ENCODE measurements around the gene HEMGN. TPM values are rescaled to one million over a fixed set of nuclear protein-coding genes. Genes with fewer than 3 reads are reported as not detected.

HEMGN gene
- total and polyA plus RNA-seq, 2 experiments from 2014 or later = not detected

DNA sequence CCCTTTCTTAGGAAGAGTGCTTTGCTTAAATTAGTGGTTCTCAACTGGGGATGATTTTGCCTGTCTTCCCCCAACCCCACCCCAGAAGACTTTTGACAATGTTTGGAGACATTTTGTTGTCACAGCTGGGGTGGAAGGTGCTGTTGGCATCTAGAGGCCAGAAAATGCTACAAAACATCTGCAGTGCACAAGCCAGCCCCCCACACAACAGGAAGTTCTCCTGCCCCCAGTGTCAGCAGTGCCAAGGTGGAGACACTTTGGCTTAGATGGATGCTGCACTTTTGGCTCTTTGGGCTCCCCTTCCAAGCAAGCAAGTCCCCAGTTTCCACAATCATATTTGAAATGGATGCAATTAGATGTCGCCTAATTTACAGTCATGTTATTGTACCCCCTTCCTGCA lies 2.7 kb downstream of the HEMGN start (continued):
- TF ChIP-seq, protein P1, sequence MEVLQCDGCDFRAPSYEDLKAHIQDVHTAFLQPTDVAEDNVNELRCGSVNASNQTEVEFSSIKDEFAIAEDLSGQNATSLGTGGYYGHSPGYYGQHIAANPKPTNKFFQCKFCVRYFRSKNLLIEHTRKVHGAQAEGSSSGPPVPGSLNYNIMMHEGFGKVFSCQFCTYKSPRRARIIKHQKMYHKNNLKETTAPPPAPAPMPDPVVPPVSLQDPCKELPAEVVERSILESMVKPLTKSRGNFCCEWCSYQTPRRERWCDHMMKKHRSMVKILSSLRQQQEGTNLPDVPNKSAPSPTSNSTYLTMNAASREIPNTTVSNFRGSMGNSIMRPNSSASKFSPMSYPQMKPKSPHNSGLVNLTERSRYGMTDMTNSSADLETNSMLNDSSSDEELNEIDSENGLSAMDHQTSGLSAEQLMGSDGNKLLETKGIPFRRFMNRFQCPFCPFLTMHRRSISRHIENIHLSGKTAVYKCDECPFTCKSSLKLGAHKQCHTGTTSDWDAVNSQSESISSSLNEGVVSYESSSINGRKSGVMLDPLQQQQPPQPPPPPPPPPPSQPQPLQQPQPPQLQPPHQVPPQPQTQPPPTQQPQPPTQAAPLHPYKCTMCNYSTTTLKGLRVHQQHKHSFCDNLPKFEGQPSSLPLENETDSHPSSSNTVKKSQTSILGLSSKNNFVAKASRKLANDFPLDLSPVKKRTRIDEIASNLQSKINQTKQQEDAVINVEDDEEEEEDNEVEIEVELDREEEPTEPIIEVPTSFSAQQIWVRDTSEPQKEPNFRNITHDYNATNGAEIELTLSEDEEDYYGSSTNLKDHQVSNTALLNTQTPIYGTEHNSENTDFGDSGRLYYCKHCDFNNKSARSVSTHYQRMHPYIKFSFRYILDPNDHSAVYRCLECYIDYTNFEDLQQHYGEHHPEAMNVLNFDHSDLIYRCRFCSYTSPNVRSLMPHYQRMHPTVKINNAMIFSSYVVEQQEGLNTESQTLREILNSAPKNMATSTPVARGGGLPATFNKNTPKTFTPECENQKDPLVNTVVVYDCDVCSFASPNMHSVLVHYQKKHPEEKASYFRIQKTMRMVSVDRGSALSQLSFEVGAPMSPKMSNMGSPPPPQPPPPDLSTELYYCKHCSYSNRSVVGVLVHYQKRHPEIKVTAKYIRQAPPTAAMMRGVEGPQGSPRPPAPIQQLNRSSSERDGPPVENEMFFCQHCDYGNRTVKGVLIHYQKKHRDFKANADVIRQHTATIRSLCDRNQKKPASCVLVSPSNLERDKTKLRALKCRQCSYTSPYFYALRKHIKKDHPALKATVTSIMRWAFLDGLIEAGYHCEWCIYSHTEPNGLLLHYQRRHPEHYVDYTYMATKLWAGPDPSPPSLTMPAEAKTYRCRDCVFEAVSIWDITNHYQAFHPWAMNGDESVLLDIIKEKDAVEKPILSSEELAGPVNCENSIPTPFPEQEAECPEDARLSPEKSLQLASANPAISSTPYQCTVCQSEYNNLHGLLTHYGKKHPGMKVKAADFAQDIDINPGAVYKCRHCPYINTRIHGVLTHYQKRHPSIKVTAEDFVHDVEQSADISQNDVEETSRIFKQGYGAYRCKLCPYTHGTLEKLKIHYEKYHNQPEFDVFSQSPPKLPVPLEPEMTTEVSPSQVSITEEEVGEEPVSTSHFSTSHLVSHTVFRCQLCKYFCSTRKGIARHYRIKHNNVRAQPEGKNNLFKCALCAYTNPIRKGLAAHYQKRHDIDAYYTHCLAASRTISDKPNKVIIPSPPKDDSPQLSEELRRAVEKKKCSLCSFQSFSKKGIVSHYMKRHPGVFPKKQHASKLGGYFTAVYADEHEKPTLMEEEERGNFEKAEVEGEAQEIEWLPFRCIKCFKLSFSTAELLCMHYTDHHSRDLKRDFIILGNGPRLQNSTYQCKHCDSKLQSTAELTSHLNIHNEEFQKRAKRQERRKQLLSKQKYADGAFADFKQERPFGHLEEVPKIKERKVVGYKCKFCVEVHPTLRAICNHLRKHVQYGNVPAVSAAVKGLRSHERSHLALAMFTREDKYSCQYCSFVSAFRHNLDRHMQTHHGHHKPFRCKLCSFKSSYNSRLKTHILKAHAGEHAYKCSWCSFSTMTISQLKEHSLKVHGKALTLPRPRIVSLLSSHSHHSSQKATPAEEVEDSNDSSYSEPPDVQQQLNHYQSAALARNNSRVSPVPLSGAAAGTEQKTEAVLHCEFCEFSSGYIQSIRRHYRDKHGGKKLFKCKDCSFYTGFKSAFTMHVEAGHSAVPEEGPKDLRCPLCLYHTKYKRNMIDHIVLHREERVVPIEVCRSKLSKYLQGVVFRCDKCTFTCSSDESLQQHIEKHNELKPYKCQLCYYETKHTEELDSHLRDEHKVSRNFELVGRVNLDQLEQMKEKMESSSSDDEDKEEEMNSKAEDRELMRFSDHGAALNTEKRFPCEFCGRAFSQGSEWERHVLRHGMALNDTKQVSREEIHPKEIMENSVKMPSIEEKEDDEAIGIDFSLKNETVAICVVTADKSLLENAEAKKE (CRISPR knock-in tag; IDR thresholded peaks at IDR 0.05) = no peak
- TF ChIP-seq STAT1 (IDR thresholded peaks at IDR 0.05; ENCODE audit: unreplicated experiment) (no peak), CREB1 (CRISPR knock-in tag; IDR thresholded peaks at IDR 0.05; ENCODE audit: low read depth) (no peak)

DNA sequence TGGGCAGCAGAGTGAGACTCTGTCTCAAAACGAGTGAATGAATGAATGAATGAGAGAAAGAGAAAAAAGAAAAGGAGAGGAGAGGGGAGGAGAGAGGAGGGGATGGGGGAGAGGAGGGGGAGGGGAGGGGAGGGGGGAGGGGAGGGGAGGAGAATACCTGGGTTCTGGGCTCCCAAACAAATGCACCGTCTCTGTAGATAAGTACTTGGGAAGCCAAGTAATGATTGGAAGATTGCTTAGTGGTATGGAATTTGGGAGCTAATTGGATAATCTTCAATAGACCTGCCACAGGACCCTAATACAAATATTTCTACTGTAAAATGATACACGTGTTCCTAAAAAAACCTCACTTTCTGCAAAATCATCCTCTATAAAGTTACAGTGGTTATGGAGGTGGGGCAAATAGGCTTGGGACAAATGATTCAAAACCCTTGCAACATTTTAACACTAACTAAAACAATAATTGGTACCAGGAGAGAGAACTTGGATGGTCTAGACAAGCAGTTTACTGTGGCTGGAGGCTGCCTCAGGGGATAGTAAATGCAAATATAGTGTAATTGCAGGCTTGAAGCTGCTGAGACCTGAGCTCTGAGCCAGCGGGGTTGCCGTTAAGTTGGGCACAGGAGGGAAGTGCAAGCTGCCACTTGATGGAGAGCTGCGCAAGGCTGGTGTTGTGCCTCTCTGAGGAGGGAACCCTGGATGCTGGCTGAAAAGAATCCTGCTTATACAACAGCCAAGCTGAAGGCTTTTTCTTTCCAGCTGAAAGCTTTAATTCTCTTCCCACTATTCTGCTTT lies 3.5 kb downstream of the HEMGN start:
- Histone ChIP-seq H3K4me2 (no peak overlapping the region), H4K20me1 (replicated peaks; ENCODE audit: insufficient read depth) (no peaks in the 10 kb centered on the region), H3K4me1 (ENCODE audit: insufficient read depth) (no peaks in the 10 kb centered on the region), H3K9me2 (ENCODE audit: insufficient read depth) (no peaks in the 10 kb centered on the region), H3F3A (replicated peaks; ENCODE audit: low read depth) (no peaks in the 10 kb centered on the region), H2AFZ (peak overlapping the region; percentile 33; the same call in 1 of the 2 replicates), H3K27me3 (ENCODE audit: insufficient read depth) (peaks cover 59% of the 10 kb centered on the region), H3K79me2 (replicated peaks; ENCODE audit: insufficient read depth) (no peaks in the 10 kb centered on the region), H3K36me3 (ENCODE audit: insufficient read depth) (no peaks in the 10 kb centered on the region), H3K27ac (ENCODE audit: low read depth) (no peak overlapping the region), H3K4me3 (no peak overlapping the region)
- peak; percentile 43 for DNase-seq (ENCODE audit: low spot score)
- no peak overlapping the region for H3K4me3 Mint-ChIP-seq
- no peak overlapping the region for H3K27ac Mint-ChIP-seq
- TF ChIP-seq EZH2 (IDR thresholded peaks at IDR 0.05; ENCODE audit: low read depth, unreplicated experiment) = no peak
- H3K27me3 Mint-ChIP-seq (ENCODE audit: insufficient read depth, low read depth, poor library complexity) = peaks cover 3% of the 10 kb centered on the region
- H3K9me3 Mint-ChIP-seq = no peaks in the 10 kb centered on the region
- no peaks in the 10 kb centered on the region for H3K36me3 Mint-ChIP-seq (ENCODE audit: low read depth)
- peaks cover 4% of the 10 kb centered on the region; the same call in 2 of the 3 replicates for H3K4me1 Mint-ChIP-seq
- ATAC-seq = peak; percentile 81
